Body of pancreas (tissue), 4 donors: Measurements from ENCODE around the gene PLVAP.

Experiments used
- POLR2A ChIP-seq, 3 donors: fragments of 450-650 bp; IDR thresholded peaks; one replicate each; pipeline ENCODE4 v1.6.1; 2016; ENCODE audit warnings: antibody characterized with exemption in 3 of 3, mild to moderate bottlenecking in 2 of 3
- TF ChIP-seq, protein P1 (sequence below), 7 experiments: fragments of 450-650 bp in 4 of 7; fragments of 200-600 bp in 3 of 7; sonication (generic) in 3 of 7; IDR thresholded peaks; one replicate each; pipeline ENCODE4 v1.5.1; 2016 to 2019; ENCODE audit warnings: antibody characterized with exemption in 7 of 7

DNA sequence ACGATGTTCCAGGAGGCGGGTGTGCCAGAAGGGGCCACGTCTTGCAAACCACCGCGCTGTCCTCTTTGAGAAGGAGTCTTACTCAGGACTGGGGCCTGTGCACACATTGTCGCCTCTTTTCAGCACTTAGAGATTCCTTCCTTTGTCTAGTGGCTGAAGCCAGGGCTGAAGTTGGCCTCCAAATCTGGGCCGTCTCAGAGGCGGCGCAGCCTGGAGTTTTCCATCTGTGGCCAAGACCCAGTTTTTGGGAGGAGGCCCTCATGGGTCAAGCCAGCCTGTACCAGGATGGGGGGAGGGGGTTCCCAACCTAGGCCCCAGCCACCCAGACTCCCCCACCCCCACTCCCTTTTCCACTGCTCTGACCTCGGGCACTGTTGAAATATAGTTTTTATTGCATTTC, 54.3 kb downstream of the PLVAP start:
- no peak for TF ChIP-seq POLR2A (IDR thresholded peaks at IDR 0.05)
- TF ChIP-seq, protein P1, sequence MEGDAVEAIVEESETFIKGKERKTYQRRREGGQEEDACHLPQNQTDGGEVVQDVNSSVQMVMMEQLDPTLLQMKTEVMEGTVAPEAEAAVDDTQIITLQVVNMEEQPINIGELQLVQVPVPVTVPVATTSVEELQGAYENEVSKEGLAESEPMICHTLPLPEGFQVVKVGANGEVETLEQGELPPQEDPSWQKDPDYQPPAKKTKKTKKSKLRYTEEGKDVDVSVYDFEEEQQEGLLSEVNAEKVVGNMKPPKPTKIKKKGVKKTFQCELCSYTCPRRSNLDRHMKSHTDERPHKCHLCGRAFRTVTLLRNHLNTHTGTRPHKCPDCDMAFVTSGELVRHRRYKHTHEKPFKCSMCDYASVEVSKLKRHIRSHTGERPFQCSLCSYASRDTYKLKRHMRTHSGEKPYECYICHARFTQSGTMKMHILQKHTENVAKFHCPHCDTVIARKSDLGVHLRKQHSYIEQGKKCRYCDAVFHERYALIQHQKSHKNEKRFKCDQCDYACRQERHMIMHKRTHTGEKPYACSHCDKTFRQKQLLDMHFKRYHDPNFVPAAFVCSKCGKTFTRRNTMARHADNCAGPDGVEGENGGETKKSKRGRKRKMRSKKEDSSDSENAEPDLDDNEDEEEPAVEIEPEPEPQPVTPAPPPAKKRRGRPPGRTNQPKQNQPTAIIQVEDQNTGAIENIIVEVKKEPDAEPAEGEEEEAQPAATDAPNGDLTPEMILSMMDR (IDR thresholded peaks at IDR 0.05), result no peak
